GM19397 (cell line): ENCODE data around the gene DNAJC24.

Experiments
- ATAC-seq: cut with Tn5 transposase; IDR thresholded peaks from one replicate; pipeline ENCODE4 v1.9.1; 2021; ENCODE audit warnings: mild to moderate bottlenecking, moderate library complexity; ENCODE audit not compliant: unreplicated experiment

Gene DNAJC24

DNA sequence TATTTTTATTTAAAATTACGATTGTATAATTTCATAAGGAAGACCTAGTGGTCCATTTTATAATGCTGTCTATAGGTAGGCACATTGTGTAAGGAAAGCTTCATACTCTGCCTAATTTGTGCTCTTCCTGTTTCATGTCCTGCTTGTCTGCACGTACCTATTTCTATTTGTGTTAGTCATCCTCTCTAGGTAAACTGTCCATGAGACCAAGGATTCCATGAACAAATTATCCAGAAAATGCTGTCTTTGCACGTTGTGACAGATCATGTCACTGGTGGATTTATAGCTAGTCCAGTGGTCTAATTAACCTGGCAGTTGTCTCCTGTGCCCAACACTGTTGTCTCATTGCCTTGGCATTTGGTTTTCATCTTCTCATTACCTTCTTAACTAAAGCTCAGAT, 44.7 kb downstream of the DNAJC24 start:
- no peak for ATAC-seq

- ATAC-seq = no peak
Measured at GRCh38 chr11:31415435-31415834, 45.8 kb downstream of the DNAJC24 start.

- no peak for ATAC-seq
Measured at GRCh38 chr11:31417357-31417756, 47.7 kb downstream of the DNAJC24 start.

DNA sequence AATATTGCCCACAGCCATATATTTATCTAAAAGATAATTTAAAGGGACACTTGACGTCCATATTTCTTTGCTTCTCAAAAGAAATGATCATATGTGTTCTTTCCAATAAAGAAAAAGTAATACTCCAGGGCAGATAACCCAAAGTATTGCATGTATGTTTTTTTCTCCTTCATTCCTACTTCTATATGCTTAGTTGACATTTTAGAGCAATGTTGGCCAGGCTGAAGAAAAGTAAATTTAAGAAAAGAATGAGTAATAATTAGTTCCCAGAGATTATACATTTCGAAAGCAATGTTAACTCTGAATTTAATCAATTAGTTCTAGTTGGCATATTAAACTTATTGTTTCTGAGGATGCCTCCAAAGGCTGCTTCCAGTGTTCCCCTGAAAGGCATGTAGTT, 48.2 kb downstream of the DNAJC24 start:
- no peak for ATAC-seq

DNA sequence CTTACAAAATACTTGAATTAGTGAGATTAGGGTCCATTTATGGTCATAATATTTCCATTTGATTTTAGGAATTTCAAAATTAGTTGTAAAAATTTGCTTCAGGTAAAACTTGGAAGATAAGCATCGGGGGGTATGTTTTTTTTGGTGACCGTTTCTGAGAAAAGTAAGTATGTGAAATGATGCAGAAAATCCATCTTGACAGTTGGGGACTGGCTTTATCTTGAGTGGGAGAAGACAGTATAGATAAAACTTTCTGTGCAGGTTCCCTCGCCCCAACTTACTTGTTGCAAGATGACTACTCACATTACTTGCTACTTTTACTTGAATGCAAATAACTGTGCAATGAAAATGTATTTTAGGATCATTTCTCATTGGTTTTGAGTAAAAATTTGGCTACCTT, 49.5 kb downstream of the DNAJC24 start:
- no peak for ATAC-seq

- no peak for ATAC-seq
Measured at GRCh38 chr11:31419669-31420068, 50.0 kb downstream of the DNAJC24 start.

DNA sequence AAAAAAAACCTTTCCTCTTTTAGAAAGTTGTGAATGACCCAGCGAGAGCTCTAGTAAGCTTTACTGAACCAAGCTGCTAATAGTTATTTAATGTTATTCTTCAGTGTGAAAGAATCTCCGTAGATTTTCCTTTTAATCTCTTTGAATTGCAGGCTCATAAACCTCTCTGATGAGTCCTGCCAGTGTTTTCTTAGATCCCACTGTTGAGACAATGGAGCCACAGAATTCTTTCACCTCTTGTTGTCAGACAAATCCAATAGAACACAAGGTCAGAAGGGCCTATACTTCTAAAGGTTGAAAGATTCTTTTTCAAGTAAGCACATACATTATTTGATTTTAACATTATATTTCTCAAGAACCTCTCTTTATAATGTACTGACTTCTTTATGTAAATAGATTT, 52.2 kb downstream of the DNAJC24 start:
- ATAC-seq = no peak

GRCh38 chr11:31422703-31423102, 53.0 kb downstream of the DNAJC24 start:
- ATAC-seq = no peak

DNA sequence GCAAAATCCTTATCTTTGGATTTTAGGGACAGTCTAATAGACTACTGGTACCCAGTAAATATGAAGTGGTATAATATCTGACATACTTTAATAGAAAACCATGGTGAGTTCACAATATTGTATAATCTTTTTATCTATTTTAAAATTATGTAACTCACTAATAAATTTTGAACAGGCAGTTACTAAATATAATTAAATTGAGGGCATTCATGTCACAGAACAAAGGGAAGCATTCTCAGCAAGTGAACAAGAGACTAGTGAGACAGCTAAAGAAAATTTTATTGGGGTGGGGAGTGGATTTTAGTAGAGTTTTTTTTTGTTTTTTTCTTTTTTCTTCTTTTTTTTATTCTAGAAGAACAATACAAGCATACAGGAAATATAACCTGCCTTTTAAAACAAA, 55.0 kb downstream of the DNAJC24 start:
- no peak for ATAC-seq

DNA sequence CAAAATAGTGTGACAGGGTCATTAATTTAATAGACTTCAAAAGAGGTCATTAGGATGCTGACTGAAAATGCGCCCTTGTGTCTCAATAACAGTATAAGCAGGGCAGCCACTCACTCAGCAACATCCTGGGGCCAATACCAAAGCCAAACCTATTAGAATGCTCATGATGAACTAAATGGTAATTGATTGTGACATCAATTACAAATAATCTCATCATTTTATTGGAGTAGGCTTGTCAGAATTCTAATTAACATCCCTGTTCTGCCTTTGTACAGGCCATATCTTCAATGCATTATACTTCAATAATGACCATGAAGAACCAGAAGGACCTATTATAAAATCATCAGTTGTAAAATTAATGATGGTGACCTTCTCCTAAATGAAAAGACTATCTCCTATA, 64.2 kb downstream of the DNAJC24 start:
- no peak for ATAC-seq

- no peak for ATAC-seq
Measured at GRCh38 chr11:31437742-31438435, 68.2 kb downstream of the DNAJC24 start.

GRCh38 chr11:31441296-31441695, 71.6 kb downstream of the DNAJC24 start:
- ATAC-seq = no peak

DNA sequence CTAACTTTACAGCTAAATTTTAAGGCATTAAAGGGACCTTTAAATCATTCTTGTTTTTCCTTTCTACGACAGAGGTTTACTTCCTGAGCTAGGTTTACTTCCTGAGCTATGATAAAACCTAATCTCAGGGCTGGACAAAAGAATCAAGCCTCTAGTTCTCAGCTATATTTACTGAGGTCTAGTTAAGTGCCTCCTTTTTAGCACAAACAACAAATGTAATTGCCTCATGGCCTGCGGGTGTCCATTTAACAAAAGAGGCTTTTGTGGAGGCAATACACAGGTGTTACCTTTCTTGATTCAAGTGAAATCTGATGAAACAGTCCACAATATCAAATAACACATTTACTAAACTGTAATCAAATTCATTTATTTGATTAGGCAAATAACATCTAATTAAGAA, 72.4 kb downstream of the DNAJC24 start:
- ATAC-seq = no peak

DNA sequence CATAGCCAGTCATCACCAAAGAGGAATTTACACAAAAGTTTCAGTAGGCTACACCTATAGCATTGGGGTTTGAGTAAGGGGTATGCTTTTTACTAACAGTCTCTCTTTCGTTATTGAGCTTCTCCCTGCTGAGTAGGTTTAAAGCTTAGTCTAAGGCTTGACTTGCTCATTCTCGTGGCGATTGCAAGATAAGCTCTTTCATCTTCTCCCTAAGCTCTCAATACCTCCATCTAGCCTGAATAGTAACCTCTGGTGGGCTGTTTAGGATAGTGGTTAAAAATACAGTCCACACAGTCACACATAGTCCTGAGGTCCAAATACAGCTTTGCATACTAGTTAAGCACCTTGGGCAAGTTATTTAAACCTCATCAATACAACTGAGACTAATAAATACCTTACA, 74.1 kb downstream of the DNAJC24 start:
- no peak for ATAC-seq

GRCh38 chr11:31445621-31446020, 76.0 kb downstream of the DNAJC24 start:
- no peak for ATAC-seq

DNA sequence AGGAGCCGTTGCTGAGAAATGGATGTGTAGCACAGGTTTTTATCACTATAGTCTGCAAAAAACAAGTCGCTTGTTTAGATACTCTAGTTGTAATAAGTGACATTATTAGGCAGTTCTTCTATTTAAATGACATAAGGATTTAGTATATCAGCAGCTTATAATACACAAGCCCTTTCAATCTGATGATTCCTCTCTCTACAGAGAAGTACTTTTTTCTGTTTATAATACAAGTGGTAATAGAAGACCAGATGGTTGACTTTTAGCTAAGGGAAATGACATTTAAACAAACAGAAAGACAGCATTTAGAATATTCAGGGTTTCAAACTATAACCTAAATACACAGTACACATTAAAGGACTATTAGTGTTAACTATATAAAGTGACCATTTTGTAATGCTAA, 79.4 kb downstream of the DNAJC24 start:
- no peak for ATAC-seq

GRCh38 chr11:31450841-31451240, 81.2 kb downstream of the DNAJC24 start:
- no peak for ATAC-seq

DNA sequence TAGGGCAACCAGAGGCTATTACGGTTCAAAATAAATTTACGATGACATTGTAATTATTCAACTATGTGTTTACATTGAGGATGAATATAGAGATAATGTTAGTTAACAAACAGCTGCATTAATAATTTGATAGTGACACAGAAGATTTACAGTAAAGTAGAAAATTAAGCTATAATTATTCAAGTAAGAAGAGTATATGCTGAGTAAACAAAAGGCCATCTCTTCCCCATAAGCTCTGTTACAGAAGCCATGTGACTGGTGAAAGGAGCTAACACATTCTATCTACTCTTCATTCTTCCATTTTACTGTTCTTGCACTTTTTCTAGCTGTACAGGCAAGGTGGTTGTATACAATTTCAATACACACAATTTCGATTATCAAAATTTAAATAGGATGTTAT, 85.5 kb downstream of the DNAJC24 start:
- no peak for ATAC-seq

- no peak for ATAC-seq
Measured at GRCh38 chr11:31464436-31464835, 94.8 kb downstream of the DNAJC24 start.

DNA sequence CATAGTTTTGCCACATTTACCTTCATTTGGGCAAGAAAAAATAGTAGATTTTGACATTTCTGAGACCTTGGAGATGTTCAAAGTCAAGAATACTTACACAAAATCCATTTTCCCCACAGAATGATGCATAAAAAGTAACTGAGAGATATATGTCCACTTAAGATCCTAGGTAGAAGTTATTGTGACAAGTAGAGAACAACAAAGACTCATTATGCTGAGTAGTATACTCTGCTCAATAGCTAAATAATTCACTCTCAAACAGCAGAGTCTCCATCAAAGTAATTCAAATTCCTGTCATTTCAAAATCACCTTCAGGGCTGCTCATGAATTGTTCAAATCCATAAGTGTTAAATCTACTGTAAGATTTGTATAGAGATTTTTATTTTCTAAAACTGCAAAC, 104.4 kb downstream of the DNAJC24 start:
- no peak for ATAC-seq

DNA sequence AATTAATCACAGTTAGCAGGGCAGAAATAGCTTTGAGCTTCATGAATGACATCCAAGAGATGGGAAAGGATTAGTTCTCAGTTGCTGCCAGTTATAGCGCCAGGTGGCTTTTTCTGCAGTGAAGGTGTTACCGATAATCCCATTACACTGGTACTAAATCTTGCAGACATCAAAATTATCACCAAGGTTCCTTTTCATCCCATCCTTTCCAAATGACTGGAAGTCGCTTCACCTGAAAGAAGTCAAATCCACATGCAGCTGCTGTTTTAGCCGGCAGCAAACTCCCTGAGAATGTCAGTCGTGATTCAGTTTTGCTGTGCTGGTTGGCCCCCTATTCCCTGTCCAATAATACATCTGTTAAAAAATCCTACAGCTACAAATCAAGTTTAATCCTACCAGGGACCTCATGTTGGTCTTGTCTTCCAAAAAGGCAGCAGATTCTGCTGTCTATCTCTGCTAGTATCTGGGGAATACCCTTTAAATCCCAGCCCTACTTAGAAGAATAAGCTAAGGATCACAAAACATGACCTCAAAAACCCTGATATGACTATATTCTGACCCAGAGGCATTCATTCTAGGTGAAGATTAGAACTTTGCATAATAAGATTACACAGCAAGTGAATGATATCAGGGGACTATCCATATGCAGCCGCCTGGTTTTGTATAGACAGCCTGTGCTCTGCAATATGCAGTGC, 108.0 kb downstream of the DNAJC24 start:
- ATAC-seq = no peak

DNA sequence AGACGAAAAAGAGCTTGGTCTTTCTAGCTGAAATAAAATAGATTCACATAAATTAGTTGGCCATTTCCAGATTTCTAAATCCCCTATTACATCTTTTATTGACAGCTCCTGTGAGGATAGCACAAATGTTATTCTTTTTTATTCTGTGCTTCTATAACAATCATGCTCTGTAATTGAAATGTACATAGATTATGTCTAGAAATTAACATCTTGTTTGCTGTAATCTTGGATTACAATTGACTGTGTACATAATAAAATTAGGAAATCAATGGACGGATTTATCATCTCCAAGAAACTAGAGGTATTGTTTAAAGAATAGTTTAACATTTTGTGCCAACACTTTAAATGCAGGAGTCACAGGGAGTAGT, 108.5 kb downstream of the DNAJC24 start:
- no peak for ATAC-seq

GRCh38 chr11:31479066-31479465, 109.4 kb downstream of the DNAJC24 start:
- no peak for ATAC-seq
